ENCODE results near the gene GLIS1.

The GLIS1 gene

DNA sequence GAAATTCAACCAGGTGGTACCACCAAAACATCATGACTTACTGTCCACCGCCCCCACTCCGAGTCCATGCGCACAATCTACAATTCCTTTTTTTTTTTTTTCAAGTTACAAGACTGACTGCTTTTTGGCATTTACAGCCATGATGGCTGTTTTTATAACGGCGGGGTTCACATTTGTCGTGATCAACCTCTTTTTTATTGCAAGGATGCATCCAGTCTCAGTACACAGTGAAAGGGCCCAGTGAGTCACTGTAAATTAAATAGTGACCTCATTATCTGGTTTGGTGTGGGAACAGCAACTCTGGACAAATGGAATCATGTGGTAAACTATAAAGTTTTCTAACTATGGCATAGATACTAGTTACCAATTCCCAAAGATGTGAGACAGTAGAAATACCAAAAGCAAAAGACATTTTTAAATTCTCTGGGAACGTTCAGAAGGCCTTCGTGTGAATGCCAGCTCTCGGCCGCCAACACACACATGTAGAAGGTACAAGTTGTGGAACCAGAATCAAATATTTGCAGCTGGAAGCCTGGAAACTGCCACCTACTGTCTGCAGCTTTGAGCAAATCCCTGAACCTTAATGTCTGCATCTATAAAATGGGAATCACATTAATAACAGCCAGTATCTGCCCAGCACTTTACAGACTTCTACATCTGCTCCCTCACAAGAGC lies 4.9 kb downstream of the GLIS1 start:
- H3K4me3 ChIP-seq (ENCODE audit: insufficient read depth, low read length, poor library complexity, severe bottlenecking): no peak overlapping the region
- no peaks in the 10 kb centered on the region for H3K27me3 ChIP-seq (ENCODE audit: low read length)
- no peak overlapping the region for H3K4me2 ChIP-seq (ENCODE audit: low read depth, low read length, poor library complexity, severe bottlenecking)
- no peak for TF ChIP-seq CTCF (IDR thresholded peaks at IDR 0.05; ENCODE audit: insufficient read depth, low read length, poor library complexity, severe bottlenecking)
- no peak for TF ChIP-seq EZH2phosphoT487 (conservative IDR thresholded peaks at IDR 0.05; ENCODE audit: low read length)
- H2AFZ ChIP-seq (ENCODE audit: low read depth, low read length, severe bottlenecking): no peak overlapping the region
- no peak overlapping the region for H3K9ac ChIP-seq (ENCODE audit: low read length)
- H3K79me2 ChIP-seq (ENCODE audit: insufficient read depth, low read length): no peaks in the 10 kb centered on the region
- no peak overlapping the region for H3K27ac ChIP-seq (ENCODE audit: low read depth, low read length)
- no peaks in the 10 kb centered on the region for H4K20me1 ChIP-seq (ENCODE audit: low read depth, low read length)
- H3K36me3 ChIP-seq (ENCODE audit: low read length): no peaks in the 10 kb centered on the region
- no peaks in the 10 kb centered on the region for H3K9me2 ChIP-seq (replicated peaks; ENCODE audit: insufficient read depth, low read length)
- no peaks in the 10 kb centered on the region for H3K9me3 ChIP-seq (ENCODE audit: insufficient read depth, low read length)
- no peaks in the 10 kb centered on the region for H3F3A ChIP-seq (ENCODE audit: insufficient read depth)

- no peak overlapping the region for H3K4me2 ChIP-seq (ENCODE audit: low read depth, low read length, poor library complexity, severe bottlenecking)
- H3K9me2 ChIP-seq (replicated peaks; ENCODE audit: insufficient read depth, low read length): no peaks in the 10 kb centered on the region
- no peak overlapping the region for H3K4me3 ChIP-seq (ENCODE audit: insufficient read depth, low read length, poor library complexity, severe bottlenecking)
- no peak overlapping the region for H3K9ac ChIP-seq (ENCODE audit: low read length)
- H3K9me3 ChIP-seq (ENCODE audit: insufficient read depth, low read length): no peaks in the 10 kb centered on the region
- no peaks in the 10 kb centered on the region for H3K27me3 ChIP-seq (ENCODE audit: low read length)
- H2AFZ ChIP-seq (ENCODE audit: low read depth, low read length, severe bottlenecking): no peak overlapping the region
- H3K36me3 ChIP-seq (ENCODE audit: low read length): no peaks in the 10 kb centered on the region
- TF ChIP-seq EZH2phosphoT487 (conservative IDR thresholded peaks at IDR 0.05; ENCODE audit: low read length): no peak
- TF ChIP-seq CTCF (IDR thresholded peaks at IDR 0.05; ENCODE audit: insufficient read depth, low read length, poor library complexity, severe bottlenecking): no peak
- no peaks in the 10 kb centered on the region for H3F3A ChIP-seq (ENCODE audit: insufficient read depth)
- no peaks in the 10 kb centered on the region for H4K20me1 ChIP-seq (ENCODE audit: low read depth, low read length)
- no peaks in the 10 kb centered on the region for H3K79me2 ChIP-seq (ENCODE audit: insufficient read depth, low read length)
- H3K27ac ChIP-seq (ENCODE audit: low read depth, low read length): no peak overlapping the region
Observed at GRCh38 chr1:53733447-53733931, 5.5 kb downstream of the GLIS1 start.

- Histone ChIP-seq H3K36me3 (ENCODE audit: low read length) (no peaks in the 10 kb centered on the region), H3K79me2 (ENCODE audit: insufficient read depth, low read length) (no peaks in the 10 kb centered on the region), H3K9me3 (ENCODE audit: insufficient read depth, low read length) (no peaks in the 10 kb centered on the region), H3K4me3 (ENCODE audit: insufficient read depth, low read length, poor library complexity, severe bottlenecking) (no peak overlapping the region), H4K20me1 (ENCODE audit: low read depth, low read length) (no peaks in the 10 kb centered on the region), H3K4me2 (ENCODE audit: low read depth, low read length, poor library complexity, severe bottlenecking) (no peak overlapping the region), H2AFZ (ENCODE audit: low read depth, low read length, severe bottlenecking) (no peak overlapping the region), H3K9ac (ENCODE audit: low read length) (no peak overlapping the region), H3K27me3 (ENCODE audit: low read length) (no peaks in the 10 kb centered on the region), H3K27ac (ENCODE audit: low read depth, low read length) (no peak overlapping the region), H3F3A (ENCODE audit: insufficient read depth) (no peaks in the 10 kb centered on the region), H3K9me2 (replicated peaks; ENCODE audit: insufficient read depth, low read length) (no peaks in the 10 kb centered on the region)
- TF ChIP-seq EZH2phosphoT487 (conservative IDR thresholded peaks at IDR 0.05; ENCODE audit: low read length) (no peak), CTCF (IDR thresholded peaks at IDR 0.05; ENCODE audit: insufficient read depth, low read length, poor library complexity, severe bottlenecking) (no peak)
Observed at GRCh38 chr1:53732912-53733317, 6.0 kb downstream of the GLIS1 start.
